ENCODE results near the gene MICU1. TPM values are rescaled to one million over a fixed set of nuclear protein-coding genes. Genes with fewer than 3 reads are reported as not detected.

MICU1 gene
- total and polyA plus RNA-seq, 2 of the 13 experiments (the other 11 are each of a cell fraction or from before 2014, with no cell fraction given) = 32.5 to 56.1 TPM

DNA sequence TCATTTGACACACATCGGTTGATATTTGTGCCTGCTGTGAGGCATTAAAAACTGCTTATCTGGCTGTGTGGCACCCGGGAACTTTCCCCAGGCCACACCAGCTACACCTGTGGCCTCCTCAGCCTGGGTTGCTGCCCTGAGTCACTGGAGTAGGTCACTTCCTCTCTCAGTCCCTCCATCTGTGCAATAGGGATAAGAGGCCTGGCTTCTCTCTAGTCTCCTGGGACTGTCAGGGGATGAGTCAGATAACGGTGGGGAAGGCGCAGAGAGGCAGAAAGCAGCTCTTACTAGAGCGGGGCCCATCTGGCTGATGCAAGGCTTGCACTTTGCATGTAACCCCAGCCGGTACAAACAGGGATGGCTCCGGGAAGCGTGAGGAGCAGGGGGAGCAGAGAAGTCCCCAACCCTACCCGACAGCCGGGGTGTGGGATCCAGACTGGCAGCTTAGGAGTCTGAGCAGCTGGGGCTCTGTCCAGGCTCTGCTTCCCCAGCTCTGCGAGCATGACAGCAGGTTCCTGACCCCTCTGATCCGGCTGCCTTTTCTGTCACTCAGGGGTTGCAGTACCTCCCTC is 305.1 kb downstream of the MICU1 start (continued):
- peak; percentile 54 for TF ChIP-seq TBX2 (CRISPR knock-in tag; IDR thresholded peaks at IDR 0.05; ENCODE audit: borderline replicate concordance)
- TF ChIP-seq XBP1 (CRISPR knock-in tag; IDR thresholded peaks at IDR 0.05) = no peak; the same call in 1 of the 2 replicates
- TF ChIP-seq GPN1 (CRISPR knock-in tag; IDR thresholded peaks at IDR 0.05; ENCODE audit: borderline replicate concordance) = no peak
- TF ChIP-seq, protein P1, sequence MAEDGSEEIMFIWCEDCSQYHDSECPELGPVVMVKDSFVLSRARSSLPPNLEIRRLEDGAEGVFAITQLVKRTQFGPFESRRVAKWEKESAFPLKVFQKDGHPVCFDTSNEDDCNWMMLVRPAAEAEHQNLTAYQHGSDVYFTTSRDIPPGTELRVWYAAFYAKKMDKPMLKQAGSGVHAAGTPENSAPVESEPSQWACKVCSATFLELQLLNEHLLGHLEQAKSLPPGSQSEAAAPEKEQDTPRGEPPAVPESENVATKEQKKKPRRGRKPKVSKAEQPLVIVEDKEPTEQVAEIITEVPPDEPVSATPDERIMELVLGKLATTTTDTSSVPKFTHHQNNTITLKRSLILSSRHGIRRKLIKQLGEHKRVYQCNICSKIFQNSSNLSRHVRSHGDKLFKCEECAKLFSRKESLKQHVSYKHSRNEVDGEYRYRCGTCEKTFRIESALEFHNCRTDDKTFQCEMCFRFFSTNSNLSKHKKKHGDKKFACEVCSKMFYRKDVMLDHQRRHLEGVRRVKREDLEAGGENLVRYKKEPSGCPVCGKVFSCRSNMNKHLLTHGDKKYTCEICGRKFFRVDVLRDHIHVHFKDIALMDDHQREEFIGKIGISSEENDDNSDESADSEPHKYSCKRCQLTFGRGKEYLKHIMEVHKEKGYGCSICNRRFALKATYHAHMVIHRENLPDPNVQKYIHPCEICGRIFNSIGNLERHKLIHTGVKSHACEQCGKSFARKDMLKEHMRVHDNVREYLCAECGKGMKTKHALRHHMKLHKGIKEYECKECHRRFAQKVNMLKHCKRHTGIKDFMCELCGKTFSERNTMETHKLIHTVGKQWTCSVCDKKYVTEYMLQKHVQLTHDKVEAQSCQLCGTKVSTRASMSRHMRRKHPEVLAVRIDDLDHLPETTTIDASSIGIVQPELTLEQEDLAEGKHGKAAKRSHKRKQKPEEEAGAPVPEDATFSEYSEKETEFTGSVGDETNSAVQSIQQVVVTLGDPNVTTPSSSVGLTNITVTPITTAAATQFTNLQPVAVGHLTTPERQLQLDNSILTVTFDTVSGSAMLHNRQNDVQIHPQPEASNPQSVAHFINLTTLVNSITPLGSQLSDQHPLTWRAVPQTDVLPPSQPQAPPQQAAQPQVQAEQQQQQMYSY (CRISPR knock-in tag; IDR thresholded peaks at IDR 0.05) = no peak
- peak; percentile 25; the same call in 1 of the 2 replicates for TF ChIP-seq ZNF543 (CRISPR knock-in tag; IDR thresholded peaks at IDR 0.05)
- TF ChIP-seq PCBP2 (optimal IDR thresholded peaks at IDR 0.05; ENCODE audit: low read depth, low read length, poor library complexity, severe bottlenecking) = no peak
- no peak for TF ChIP-seq TEAD2 (CRISPR knock-in tag; IDR thresholded peaks at IDR 0.05)
- TF ChIP-seq GABPA (IDR thresholded peaks at IDR 0.05; ENCODE audit: low read depth, low read length) = no peak
- TF ChIP-seq GABPA (CRISPR knock-in tag; IDR thresholded peaks at IDR 0.05; ENCODE audit: low read depth) = peak; percentile 74
- TF ChIP-seq E2F2 (CRISPR knock-in tag; IDR thresholded peaks at IDR 0.05; ENCODE audit: borderline replicate concordance) = no peak
- peak; percentile 55 for TF ChIP-seq DR1 (CRISPR knock-in tag; IDR thresholded peaks at IDR 0.05)
- TF ChIP-seq ZNF589 (CRISPR knock-in tag; conservative IDR thresholded peaks at IDR 0.05) = no peak
- no peak for TF ChIP-seq ZNF33A (CRISPR knock-in tag; IDR thresholded peaks at IDR 0.05; ENCODE audit: borderline replicate concordance)
- TF ChIP-seq, protein P2, sequence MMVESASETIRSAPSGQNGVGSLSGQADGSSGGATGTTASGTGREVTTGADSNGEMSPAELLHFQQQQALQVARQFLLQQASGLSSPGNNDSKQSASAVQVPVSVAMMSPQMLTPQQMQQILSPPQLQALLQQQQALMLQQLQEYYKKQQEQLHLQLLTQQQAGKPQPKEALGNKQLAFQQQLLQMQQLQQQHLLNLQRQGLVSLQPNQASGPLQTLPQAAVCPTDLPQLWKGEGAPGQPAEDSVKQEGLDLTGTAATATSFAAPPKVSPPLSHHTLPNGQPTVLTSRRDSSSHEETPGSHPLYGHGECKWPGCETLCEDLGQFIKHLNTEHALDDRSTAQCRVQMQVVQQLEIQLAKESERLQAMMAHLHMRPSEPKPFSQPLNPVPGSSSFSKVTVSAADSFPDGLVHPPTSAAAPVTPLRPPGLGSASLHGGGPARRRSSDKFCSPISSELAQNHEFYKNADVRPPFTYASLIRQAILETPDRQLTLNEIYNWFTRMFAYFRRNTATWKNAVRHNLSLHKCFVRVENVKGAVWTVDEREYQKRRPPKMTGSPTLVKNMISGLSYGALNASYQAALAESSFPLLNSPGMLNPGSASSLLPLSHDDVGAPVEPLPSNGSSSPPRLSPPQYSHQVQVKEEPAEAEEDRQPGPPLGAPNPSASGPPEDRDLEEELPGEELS (CRISPR knock-in tag; IDR thresholded peaks at IDR 0.05) = 0 out of 2 replicates have a peak, but pooled peaks have one; percentile 19
- no peak for TF ChIP-seq ARNT (IDR thresholded peaks at IDR 0.05)
- TF ChIP-seq SIN3A (IDR thresholded peaks at IDR 0.05; ENCODE audit: borderline replicate concordance, low read depth, low read length) = peak; percentile 49; the same call in 1 of the 2 replicates
- no peak for TF ChIP-seq SMAD9 (CRISPR knock-in tag; IDR thresholded peaks at IDR 0.05)
- no peak for TF ChIP-seq PHB2 (IDR thresholded peaks at IDR 0.05; ENCODE audit: partially characterized antibody)
- peak; percentile 53; the same call in 1 of the 2 replicates for TF ChIP-seq IRF2 (CRISPR knock-in tag; IDR thresholded peaks at IDR 0.05)
- no peak; the same call in 1 of the 2 replicates for TF ChIP-seq MAZ (IDR thresholded peaks at IDR 0.05; ENCODE audit: borderline replicate concordance, low read depth, low read length)
- peak; percentile 78 for TF ChIP-seq MAZ (CRISPR knock-in tag; IDR thresholded peaks at IDR 0.05; ENCODE audit: low read depth)
- TF ChIP-seq, protein P3, sequence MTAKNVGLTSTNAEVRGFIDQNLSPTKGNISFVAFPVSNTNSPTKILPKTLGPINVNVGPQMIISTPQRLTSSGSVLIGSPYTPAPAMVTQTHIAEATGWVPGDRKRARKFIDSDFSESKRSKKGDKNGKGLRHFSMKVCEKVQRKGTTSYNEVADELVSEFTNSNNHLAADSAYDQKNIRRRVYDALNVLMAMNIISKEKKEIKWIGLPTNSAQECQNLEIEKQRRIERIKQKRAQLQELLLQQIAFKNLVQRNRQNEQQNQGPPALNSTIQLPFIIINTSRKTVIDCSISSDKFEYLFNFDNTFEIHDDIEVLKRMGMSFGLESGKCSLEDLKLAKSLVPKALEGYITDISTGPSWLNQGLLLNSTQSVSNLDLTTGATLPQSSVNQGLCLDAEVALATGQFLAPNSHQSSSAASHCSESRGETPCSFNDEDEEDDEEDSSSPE (CRISPR knock-in tag; IDR thresholded peaks at IDR 0.05) = 0 out of 2 replicates have a peak, but pooled peaks have one; percentile 23
- TF ChIP-seq ZNF264 (CRISPR knock-in tag; IDR thresholded peaks at IDR 0.05) = peak; percentile 94
- TF ChIP-seq ZNF709 (CRISPR knock-in tag; IDR thresholded peaks at IDR 0.05) = no peak

Measured in HepG2 (cell line).